Skeletal muscle satellite cell (primary cell): ENCODE results near the gene DLX4.

Source experiments
- H3K27me3 ChIP-seq: 2 replicates; pipeline ENCODE4 v1.7.0; 2013; ENCODE audit warnings: low read length; ENCODE audit not compliant: control insufficient read depth, insufficient read depth
- H3K36me3 ChIP-seq: 2 replicates; pipeline ENCODE4 v1.7.0; 2013; ENCODE audit warnings: mild to moderate bottlenecking, control low read depth, low read length; ENCODE audit not compliant: insufficient read depth
- H3K4me1 ChIP-seq: 2 replicates; pipeline ENCODE4 v1.7.0; 2013; ENCODE audit warnings: low read length; ENCODE audit not compliant: control insufficient read depth, insufficient read depth
- H3K4me2 ChIP-seq: 2 replicates; pipeline ENCODE4 v1.7.0; 2013; ENCODE audit warnings: mild to moderate bottlenecking, low read length
- H3K4me3 ChIP-seq: 2 replicates; pipeline ENCODE4 v1.7.0; 2013; ENCODE audit warnings: low read length
- H3K9ac ChIP-seq: 2 replicates; pipeline ENCODE4 v1.7.0; 2013; ENCODE audit warnings: mild to moderate bottlenecking, low read depth, low read length, moderate library complexity
- H3K9me3 ChIP-seq: replicated peaks from 2 replicates; pipeline ENCODE4 v1.7.0; 2013; ENCODE audit warnings: mild to moderate bottlenecking, control low read depth, low read length

DLX4 gene

GRCh38 chr17:49951362-49952082 is 17.5 kb upstream of the DLX4 start:
- no peaks in the 10 kb centered on the region for H3K36me3 ChIP-seq
- peaks cover 27% of the 10 kb centered on the region for H3K4me1 ChIP-seq
- H3K9ac ChIP-seq = no peak overlapping the region
- H3K27me3 ChIP-seq = peaks cover 19% of the 10 kb centered on the region
- no peaks in the 10 kb centered on the region for H3K9me3 ChIP-seq
- H3K4me3 ChIP-seq = no peak overlapping the region
- peak overlapping the region; percentile 10 for H3K4me2 ChIP-seq

GRCh38 chr17:49952209-49952911 is 16.6 kb upstream of the DLX4 start:
- H3K27me3 ChIP-seq = peaks cover 27% of the 10 kb centered on the region
- peak overlapping the region; percentile 12 for H3K4me3 ChIP-seq
- H3K36me3 ChIP-seq = no peaks in the 10 kb centered on the region
- H3K9me3 ChIP-seq = no peaks in the 10 kb centered on the region
- H3K9ac ChIP-seq = no peak overlapping the region
- peak overlapping the region; percentile 73 for H3K4me2 ChIP-seq
- H3K4me1 ChIP-seq = peaks cover 27% of the 10 kb centered on the region

DNA sequence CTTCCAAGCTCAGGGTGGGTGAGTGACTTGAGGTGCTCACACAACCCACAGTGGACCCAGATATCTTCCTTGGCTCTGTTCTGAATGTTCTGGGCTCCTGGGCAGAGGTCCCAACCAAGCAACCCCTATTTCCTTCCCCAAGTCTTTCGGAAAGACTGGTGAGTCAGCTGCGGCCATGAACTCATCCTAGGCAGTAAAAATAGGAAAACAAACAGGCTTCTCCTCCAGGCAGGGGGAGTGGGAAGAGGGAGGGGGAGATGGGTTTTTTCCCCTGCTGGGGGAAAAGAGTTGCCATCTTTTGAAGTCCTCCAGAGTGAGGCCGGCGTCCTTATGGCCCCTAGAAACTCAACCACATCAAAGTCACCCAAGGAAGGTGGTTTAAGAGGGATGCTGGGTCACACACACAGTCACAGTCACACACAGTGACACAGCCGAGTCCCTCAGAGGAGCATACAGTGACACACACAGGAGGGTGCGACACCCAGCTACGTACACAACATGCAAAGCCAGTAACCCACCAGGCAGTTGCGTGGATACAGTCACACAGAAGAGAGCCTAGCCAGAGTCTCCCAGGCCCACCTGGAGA is 16.0 kb upstream of the DLX4 start:
- peak overlapping the region; percentile 73 for H3K4me2 ChIP-seq
- no peaks in the 10 kb centered on the region for H3K9me3 ChIP-seq
- peak overlapping the region; percentile 12 for H3K4me3 ChIP-seq
- no peaks in the 10 kb centered on the region for H3K36me3 ChIP-seq
- H3K9ac ChIP-seq = no peak overlapping the region
- peaks cover 27% of the 10 kb centered on the region for H3K4me1 ChIP-seq
- H3K27me3 ChIP-seq = peaks cover 28% of the 10 kb centered on the region

GRCh38 chr17:49955157-49955556 is 13.8 kb upstream of the DLX4 start:
- H3K36me3 ChIP-seq = no peaks in the 10 kb centered on the region
- peaks cover 18% of the 10 kb centered on the region for H3K27me3 ChIP-seq
- H3K4me2 ChIP-seq = no peak overlapping the region
- H3K9ac ChIP-seq = no peak overlapping the region
- no peak overlapping the region for H3K4me3 ChIP-seq
- H3K9me3 ChIP-seq = no peaks in the 10 kb centered on the region
- peaks cover 36% of the 10 kb centered on the region for H3K4me1 ChIP-seq

- Histone ChIP-seq H3K4me1 (peaks cover 28% of the 10 kb centered on the region), H3K4me2 (no peak overlapping the region), H3K4me3 (no peak overlapping the region), H3K36me3 (no peaks in the 10 kb centered on the region), H3K9me3 (no peaks in the 10 kb centered on the region), H3K27me3 (peaks cover 19% of the 10 kb centered on the region), H3K9ac (no peak overlapping the region)
Measured at GRCh38 chr17:49956780-49957179, 12.2 kb upstream of the DLX4 start.

- Histone ChIP-seq H3K4me2 (no peak overlapping the region), H3K9me3 (no peaks in the 10 kb centered on the region), H3K9ac (no peak overlapping the region), H3K27me3 (peaks cover 22% of the 10 kb centered on the region), H3K4me3 (no peak overlapping the region), H3K4me1 (peaks cover 23% of the 10 kb centered on the region), H3K36me3 (no peaks in the 10 kb centered on the region)
Measured at GRCh38 chr17:49957350-49957749, 11.6 kb upstream of the DLX4 start.

DNA sequence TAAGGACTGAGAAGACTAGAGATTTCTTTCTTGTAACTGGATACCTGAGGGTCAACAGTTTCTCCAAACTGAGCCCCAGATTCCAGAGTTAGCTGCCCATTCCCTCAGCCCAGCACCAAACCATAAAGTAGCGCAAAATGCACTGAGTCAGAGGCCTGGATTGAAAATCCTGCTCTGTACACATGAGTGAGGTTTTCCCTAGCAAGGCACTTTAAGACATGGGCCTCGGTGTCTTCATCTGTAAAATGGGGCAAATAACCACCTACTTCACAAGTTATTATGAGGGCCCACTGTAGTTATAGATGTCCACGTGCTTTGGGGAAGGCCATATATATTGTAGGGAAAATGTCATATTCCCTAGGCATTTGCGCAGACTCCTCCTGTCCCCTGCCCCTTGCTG is 10.3 kb upstream of the DLX4 start:
- H3K4me2 ChIP-seq = no peak overlapping the region
- H3K4me3 ChIP-seq = no peak overlapping the region
- peaks cover 9% of the 10 kb centered on the region for H3K4me1 ChIP-seq
- no peaks in the 10 kb centered on the region for H3K36me3 ChIP-seq
- H3K27me3 ChIP-seq = peaks cover 35% of the 10 kb centered on the region
- no peaks in the 10 kb centered on the region for H3K9me3 ChIP-seq
- no peak overlapping the region for H3K9ac ChIP-seq

GRCh38 chr17:49959183-49959935 is 9.6 kb upstream of the DLX4 start:
- no peak overlapping the region for H3K4me3 ChIP-seq
- H3K36me3 ChIP-seq = no peaks in the 10 kb centered on the region
- H3K9me3 ChIP-seq = no peaks in the 10 kb centered on the region
- no peak overlapping the region for H3K4me2 ChIP-seq
- H3K27me3 ChIP-seq = peaks cover 42% of the 10 kb centered on the region
- peaks cover 15% of the 10 kb centered on the region for H3K4me1 ChIP-seq
- H3K9ac ChIP-seq = no peak overlapping the region

DNA sequence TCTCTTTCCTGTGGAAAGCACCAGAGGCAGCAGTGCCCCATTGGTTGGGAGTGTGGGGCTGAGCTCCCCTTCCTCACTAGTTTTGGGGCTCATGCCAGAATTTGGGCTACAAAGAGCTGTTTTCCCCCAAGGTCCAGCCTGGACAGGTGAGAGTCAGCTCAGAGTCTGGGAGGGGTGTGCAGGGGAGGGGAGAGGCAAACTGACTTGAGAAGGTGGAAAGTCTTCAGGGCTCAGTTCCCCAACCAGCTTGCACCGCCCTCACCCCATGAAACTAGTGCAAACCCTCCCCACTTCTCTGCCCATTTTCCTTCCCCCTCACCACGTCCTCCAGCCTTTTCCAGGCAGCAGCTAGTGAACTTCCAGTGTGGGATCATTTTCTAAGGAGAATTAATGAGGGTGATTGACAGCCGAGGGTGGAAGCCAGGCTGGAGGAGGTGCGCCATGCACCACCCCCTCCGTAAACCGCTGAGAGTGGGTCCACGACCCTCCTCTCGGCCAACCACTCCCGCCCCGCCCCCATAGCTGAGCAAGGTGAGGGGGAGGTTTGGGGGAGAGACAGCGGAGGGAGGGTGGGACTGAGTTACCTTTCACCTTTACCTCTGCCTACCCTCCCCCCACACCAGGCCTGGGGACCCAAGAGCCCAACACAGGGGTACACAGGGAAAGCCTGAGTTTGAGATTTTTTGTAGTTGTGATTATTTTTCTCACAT is 6.2 kb upstream of the DLX4 start:
- no peaks in the 10 kb centered on the region for H3K36me3 ChIP-seq
- no peak overlapping the region for H3K4me3 ChIP-seq
- no peak overlapping the region for H3K9ac ChIP-seq
- H3K4me2 ChIP-seq = no peak overlapping the region
- no peaks in the 10 kb centered on the region for H3K9me3 ChIP-seq
- peaks cover 19% of the 10 kb centered on the region for H3K4me1 ChIP-seq
- peaks cover 60% of the 10 kb centered on the region for H3K27me3 ChIP-seq

DNA sequence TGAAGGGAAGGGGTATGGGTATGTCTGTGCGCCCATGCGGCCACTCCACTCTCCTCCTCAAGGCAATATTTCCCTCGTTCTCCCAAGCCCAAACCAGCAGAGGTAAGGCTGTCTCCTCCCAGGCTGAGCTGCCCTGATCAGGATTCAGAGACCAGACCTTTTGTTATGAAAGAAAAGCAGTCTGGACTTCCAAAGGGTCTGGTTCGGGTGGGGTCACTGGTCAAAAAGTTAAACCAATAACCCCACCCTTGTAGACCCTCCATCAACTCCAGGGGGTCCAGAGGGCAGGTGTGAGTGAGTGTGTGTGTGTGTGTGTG is 5.7 kb upstream of the DLX4 start:
- H3K36me3 ChIP-seq = no peaks in the 10 kb centered on the region
- no peaks in the 10 kb centered on the region for H3K9me3 ChIP-seq
- H3K4me1 ChIP-seq = peaks cover 22% of the 10 kb centered on the region
- no peak overlapping the region for H3K4me3 ChIP-seq
- H3K9ac ChIP-seq = no peak overlapping the region
- H3K27me3 ChIP-seq = peaks cover 65% of the 10 kb centered on the region
- H3K4me2 ChIP-seq = no peak overlapping the region
